Keratinocyte (primary cell): ENCODE measurements around the gene C19orf38. TPM values are rescaled to one million over a fixed set of nuclear protein-coding genes. Genes with fewer than 3 reads are reported as not detected.

Experiments
- DNase-seq: peaks from one replicate; pipeline ENCODE4 v3.0.0-alpha.2; 2011; ENCODE audit warnings: low read depth, missing footprints, low spot score
- FAIRE-seq: peaks from 2 replicates; lab custom pipeline; 2011; peaks lifted over from hg19 to GRCh38; lab: Jason Lieb, UNC
- H2AFZ ChIP-seq: 2 replicates; pipeline ENCODE4 v1.6.0; 2012; ENCODE audit warnings: low read length, control low read depth, inconsistent platforms; ENCODE audit not compliant: control insufficient read depth
- H3K27ac ChIP-seq: 2 replicates; pipeline ENCODE4 v1.5.1; 2011; ENCODE audit warnings: low read length; ENCODE audit not compliant: control insufficient read depth, insufficient read depth
- H3K27me3 ChIP-seq: 3 replicates; pipeline ENCODE4 v1.6.0; 2011; ENCODE audit warnings: low read length; ENCODE audit not compliant: control insufficient read depth, insufficient read depth; ENCODE audit errors: extremely low read depth
- H3K36me3 ChIP-seq, 2 experiments: 2 replicates in 1 of 2; 3 replicates in 1 of 2; pipeline ENCODE4 v1.5.1; 2011; ENCODE audit warnings: low read length in 2 of 2, mild to moderate bottlenecking in 1 of 2; ENCODE audit not compliant: control insufficient read depth in 2 of 2, insufficient read depth in 2 of 2; ENCODE audit errors: extremely low read depth in 1 of 2
- H3K4me1 ChIP-seq: 3 replicates; pipeline ENCODE4 v1.5.1; 2011; ENCODE audit warnings: low read length; ENCODE audit not compliant: control insufficient read depth, insufficient read depth; ENCODE audit errors: extremely low read depth
- H3K4me2 ChIP-seq: 3 replicates; pipeline ENCODE4 v1.6.0; 2011; ENCODE audit warnings: low read depth, low read length; ENCODE audit not compliant: control insufficient read depth, insufficient read depth; ENCODE audit errors: extremely low read depth
- H3K4me3 ChIP-seq, 3 experiments: fragments of 200-600 bp in 1 of 3; sonication (generic) in 1 of 3; 2 replicates in 2 of 3; 3 replicates in 1 of 3; pipeline ENCODE4 v1.5.1; 2011 to 2016; ENCODE audit warnings: low read length in 3 of 3, mild to moderate bottlenecking in 3 of 3, control low read depth in 2 of 3, inconsistent platforms in 1 of 3, low read depth in 1 of 3, mixed read lengths in 1 of 3, mixed run types in 1 of 3, moderate library complexity in 1 of 3; ENCODE audit not compliant: control insufficient read depth in 2 of 3, insufficient read depth in 2 of 3; ENCODE audit errors: extremely low read depth in 1 of 3
- H3K79me2 ChIP-seq: 2 replicates; pipeline ENCODE4 v1.6.0; 2012; ENCODE audit warnings: low read length; ENCODE audit not compliant: control insufficient read depth, insufficient read depth
- H3K9ac ChIP-seq: 3 replicates; pipeline ENCODE4 v1.6.0; 2011; ENCODE audit warnings: low read length; ENCODE audit not compliant: control insufficient read depth, insufficient read depth; ENCODE audit errors: extremely low read depth
- H3K9me1 ChIP-seq: 3 replicates; pipeline ENCODE4 v1.6.0; 2011; ENCODE audit warnings: low read length; ENCODE audit not compliant: control insufficient read depth, insufficient read depth; ENCODE audit errors: extremely low read depth
- H3K9me3 ChIP-seq: 2 replicates; pipeline ENCODE4 v1.5.1; 2012; ENCODE audit warnings: low read depth, low read length; ENCODE audit not compliant: control insufficient read depth
- H4K20me1 ChIP-seq: 3 replicates; pipeline ENCODE4 v1.6.0; 2011; ENCODE audit warnings: low read length; ENCODE audit not compliant: control insufficient read depth, insufficient read depth; ENCODE audit errors: extremely low read depth
- CTCF ChIP-seq, 3 experiments: IDR thresholded peaks in 1 of 3; conservative IDR thresholded peaks in 1 of 3; optimal IDR thresholded peaks in 1 of 3; 2 replicates in 2 of 3; 3 replicates in 1 of 3; pipeline versions ENCODE3 to v1.5.1; 2011; ENCODE audit warnings: low read length in 3 of 3, mild to moderate bottlenecking in 3 of 3, moderate library complexity in 2 of 3, control low read depth in 1 of 3, inconsistent platforms in 1 of 3; ENCODE audit not compliant: insufficient read depth in 2 of 3; ENCODE audit errors: extremely low read depth in 1 of 3
- EZH2 ChIP-seq: IDR thresholded peaks from one replicate; pipeline ENCODE4 v1.6.1; 2012; ENCODE audit warnings: inconsistent platforms, mild to moderate bottlenecking, low read length, moderate library complexity
- dilution Hi-C: fragments of 300-500 bp; cut with MboI; formaldehyde crosslinking; loops from one replicate; pipeline ENCODE4 v1.7.0; 2020; ENCODE audit warnings: low sequenced_read_pairs; ENCODE audit not compliant: extremely low pct_ligation_motif_present
- polyA plus RNA-seq, 5 experiments: library from polyadenylated mRNA; depleted of rRNA in 3 of 5; stranded (reverse) in 3 of 5; stranded (forward) in 1 of 5; unstranded in 1 of 5; fragments of >200 nt; gene quantifications; 1 replicate in 1 of 5; 2 replicates in 3 of 5; 3 replicates in 1 of 5; pipeline versions ENCODE4 v1.2.1 to v1.2.3, GENCODE V29; 2011 to 2012; ENCODE audit warnings: missing spikeins in 2 of 5, low read depth in 1 of 5, low replicate concordance in 1 of 5

C19orf38 gene
- polyA plus RNA-seq, 1 donor (not counting 4 experiments of a cell fraction or from before 2014, with no cell fraction given): 0.14 TPM

- Histone ChIP-seq H3K9ac (no peak overlapping the region), H3K36me3 (no peaks in the 10 kb centered on the region), H3K4me2 (no peak overlapping the region), H3K27me3 (no peaks in the 10 kb centered on the region), H4K20me1 (no peaks in the 10 kb centered on the region), H3K9me3 (no peaks in the 10 kb centered on the region), H2AFZ (no peak overlapping the region), H3K79me2 (no peaks in the 10 kb centered on the region), H3K4me3 (no peak overlapping the region), H3K27ac (no peak overlapping the region), H3K4me1 (no peaks in the 10 kb centered on the region), H3K9me1 (no peaks in the 10 kb centered on the region)
- no peak for FAIRE-seq
- DNase-seq: no peak
- dilution Hi-C loops: no loop called here
- TF ChIP-seq EZH2: no peak
- TF ChIP-seq CTCF (optimal IDR thresholded peaks at IDR 0.05 in 1 of 3, IDR thresholded peaks at IDR 0.05 in 1 of 3, conservative IDR thresholded peaks at IDR 0.05 in 1 of 3; ENCODE audit: extremely low read depth in 1 of 3, insufficient read depth in 2 of 3, low read length in 3 of 3): no peak
These were observed 5.4 kb upstream of the C19orf38 start for GRCh38 chr19:10842788-10843187.

- dilution Hi-C loops: no loop called here
- no peaks in the 10 kb centered on the region for H3K27me3 ChIP-seq
- FAIRE-seq: no peak
These were observed 1.6 kb upstream of the C19orf38 start for GRCh38 chr19:10846500-10847202.

More at GRCh38 chr19:10846500-10847202, 1.6 kb upstream of the C19orf38 start:
- Histone ChIP-seq H3K36me3 (no peaks in the 10 kb centered on the region), H2AFZ (no peak overlapping the region), H3K9ac (no peak overlapping the region), H3K27ac (no peak overlapping the region), H3K4me2 (no peak overlapping the region), H3K9me1 (no peaks in the 10 kb centered on the region), H3K4me3 (no peak overlapping the region), H4K20me1 (no peaks in the 10 kb centered on the region), H3K9me3 (no peaks in the 10 kb centered on the region), H3K4me1 (no peaks in the 10 kb centered on the region), H3K79me2 (no peaks in the 10 kb centered on the region)
- TF ChIP-seq EZH2 (no peak), CTCF (optimal IDR thresholded peaks at IDR 0.05 in 1 of 3, IDR thresholded peaks at IDR 0.05 in 1 of 3, conservative IDR thresholded peaks at IDR 0.05 in 1 of 3; ENCODE audit: extremely low read depth in 1 of 3, insufficient read depth in 2 of 3, low read length in 3 of 3) (no peak)
- DNase-seq: no peak
